OCI-LY3 (cell line): ENCODE measurements around the gene GPR62.

ENCODE experiments used
- H2AFZ ChIP-seq: fragments of 200-600, 300-600 bp; shearing (Covaris generic); 2 replicates; pipeline ENCODE4 v1.6.0; 2014; ENCODE audit warnings: antibody characterized with exemption, low read depth, low read length
- H3K27ac ChIP-seq: fragments of 200-600, 300-600 bp; sonication (generic); 2 replicates; pipeline ENCODE4 v1.5.1; 2014; ENCODE audit warnings: mild to moderate bottlenecking, low read length, moderate library complexity, mixed read lengths
- H3K27me3 ChIP-seq: fragments of 200-600, 300-600 bp; sonication (generic); 2 replicates; pipeline ENCODE4 v1.6.1; 2014; ENCODE audit warnings: low read depth, low read length, mixed read lengths
- H3K36me3 ChIP-seq: fragments of 200-600, 300-600 bp; sonication (generic); replicated peaks from 2 replicates; pipeline ENCODE3; 2014; ENCODE audit warnings: low read depth, low read length, mixed read lengths
- H3K4me1 ChIP-seq: fragments of 300-600, 200-600 bp; sonication (generic); 2 replicates; pipeline ENCODE4 v1.6.1; 2014; ENCODE audit warnings: low read length, mixed read lengths
- H3K4me2 ChIP-seq: fragments of 200-600, 300-600 bp; sonication (generic); 2 replicates; pipeline ENCODE4 v1.6.1; 2014; ENCODE audit warnings: low read length, mixed read lengths
- H3K4me3 ChIP-seq: fragments of 300-600, 200-600 bp; sonication (generic); 2 replicates; pipeline ENCODE4 v1.5.1; 2014; ENCODE audit warnings: antibody characterized with exemption, mild to moderate bottlenecking, low read length, moderate library complexity
- H3K79me2 ChIP-seq: fragments of 300-600, 200-600 bp; shearing (Covaris generic); 2 replicates; pipeline ENCODE4 v1.6.1; 2014; ENCODE audit warnings: mild to moderate bottlenecking, low read length, mixed read lengths
- H3K9ac ChIP-seq: fragments of 300-600, 200-600 bp; shearing (Covaris generic); 2 replicates; pipeline ENCODE4 v1.6.0; 2014; ENCODE audit warnings: mild to moderate bottlenecking, low read length, moderate library complexity
- H3K9me3 ChIP-seq: fragments of 200-600, 300-600 bp; shearing (Covaris generic); 2 replicates; pipeline ENCODE4 v1.6.1; 2014; ENCODE audit warnings: low read length, mixed read lengths; ENCODE audit not compliant: insufficient read depth
- H4K20me1 ChIP-seq: fragments of 200-600, 300-600 bp; sonication (generic); 2 replicates; pipeline ENCODE4 v1.6.1; 2016; ENCODE audit warnings: low read length, mixed read lengths; ENCODE audit not compliant: insufficient read depth
- EZH2phosphoT487 ChIP-seq: fragments of 200-600 bp; shearing (Covaris generic); IDR thresholded peaks from 2 replicates; pipeline ENCODE4 v1.6.1; 2018; ENCODE audit warnings: antibody characterized with exemption, mixed run types, low read depth
- TF ChIP-seq, protein P1 (sequence below): fragments of 200-600, 300-600 bp; sonication (generic); IDR thresholded peaks from 2 replicates; pipeline ENCODE4 v1.5.1; 2014; ENCODE audit warnings: antibody characterized with exemption, low read length, low read depth

GPR62 gene

DNA sequence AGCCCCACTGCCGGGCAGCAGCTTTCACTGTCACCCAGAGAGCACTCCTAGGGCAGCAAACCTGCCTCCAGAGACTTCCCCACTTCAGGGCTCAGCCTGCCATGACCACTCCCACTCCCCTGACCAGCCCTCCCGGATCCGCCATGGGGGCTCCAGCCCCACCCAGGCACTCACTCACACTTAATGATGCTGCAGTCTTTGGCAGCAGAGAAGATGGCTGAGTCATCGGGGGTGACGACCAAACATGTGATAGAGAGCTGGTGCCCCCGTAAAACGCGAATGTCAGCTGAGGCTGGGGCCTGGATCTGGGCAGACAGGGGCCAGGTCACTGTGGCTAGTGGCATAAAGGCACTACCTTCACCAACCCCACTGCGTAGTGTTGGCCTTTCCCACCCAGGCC, 18.2 kb upstream of the GPR62 start:
- Histone ChIP-seq H3K9ac (no peak overlapping the region), H3K4me1 (peaks cover 19% of the 10 kb centered on the region), H2AFZ (no peak overlapping the region), H4K20me1 (peaks cover 3% of the 10 kb centered on the region; the same call in 1 of the 2 replicates), H3K9me3 (no peaks in the 10 kb centered on the region), H3K36me3 (peaks cover 59% of the 10 kb centered on the region), H3K27ac (no peak overlapping the region), H3K4me2 (no peak overlapping the region), H3K4me3 (no peak overlapping the region), H3K27me3 (no peaks in the 10 kb centered on the region), H3K79me2 (peaks cover 39% of the 10 kb centered on the region)
- no peak for TF ChIP-seq EZH2phosphoT487

DNA sequence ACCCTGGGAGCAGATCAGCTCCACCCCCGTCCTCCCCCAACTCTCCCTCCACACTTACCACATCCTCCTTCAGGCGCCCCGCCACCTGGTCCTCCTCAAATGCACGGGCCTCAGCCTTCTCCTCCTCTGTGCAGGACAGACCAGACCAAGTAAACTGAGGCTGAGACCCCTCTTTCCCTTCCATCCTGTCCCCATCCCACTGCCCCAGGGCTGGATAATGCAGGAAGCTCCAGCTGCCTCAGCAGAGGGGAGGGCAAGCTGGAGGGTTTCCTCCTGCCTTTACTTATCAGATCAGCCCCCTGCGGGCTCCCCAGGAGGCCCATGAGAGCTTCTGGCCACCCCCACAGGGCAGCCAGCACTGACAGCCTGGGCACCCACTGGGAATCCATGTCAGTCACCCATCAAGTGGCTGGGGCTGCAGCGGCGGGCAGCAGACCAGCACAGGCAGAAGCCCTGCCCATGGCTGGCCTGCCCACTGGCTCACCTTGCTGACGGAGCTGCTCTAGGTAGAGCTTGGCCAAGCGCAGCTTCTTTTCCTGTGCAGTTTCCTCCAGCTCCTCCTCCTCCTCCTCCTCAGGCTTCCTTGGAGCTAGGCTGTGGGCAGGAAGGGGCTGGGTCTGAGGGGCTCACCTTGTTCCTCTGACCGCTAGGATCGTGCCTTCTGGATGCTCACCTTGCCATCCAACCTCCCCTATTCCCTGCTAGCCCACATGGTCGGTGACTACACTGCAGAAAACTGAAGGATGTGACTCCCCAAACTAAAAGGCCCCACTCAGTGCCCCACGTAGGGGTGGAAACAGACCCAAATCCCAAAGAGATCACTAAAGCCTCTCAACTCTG, 17.4 kb upstream of the GPR62 start:
- Histone ChIP-seq H3K9me3 (no peaks in the 10 kb centered on the region), H3K27me3 (no peaks in the 10 kb centered on the region), H3K9ac (no peak overlapping the region), H3K79me2 (peaks cover 39% of the 10 kb centered on the region), H4K20me1 (peaks cover 3% of the 10 kb centered on the region; the same call in 1 of the 2 replicates), H3K4me1 (peaks cover 23% of the 10 kb centered on the region), H3K36me3 (peaks cover 54% of the 10 kb centered on the region), H3K4me2 (no peak overlapping the region), H3K27ac (no peak overlapping the region), H2AFZ (no peak overlapping the region), H3K4me3 (no peak overlapping the region)
- TF ChIP-seq, protein P1, sequence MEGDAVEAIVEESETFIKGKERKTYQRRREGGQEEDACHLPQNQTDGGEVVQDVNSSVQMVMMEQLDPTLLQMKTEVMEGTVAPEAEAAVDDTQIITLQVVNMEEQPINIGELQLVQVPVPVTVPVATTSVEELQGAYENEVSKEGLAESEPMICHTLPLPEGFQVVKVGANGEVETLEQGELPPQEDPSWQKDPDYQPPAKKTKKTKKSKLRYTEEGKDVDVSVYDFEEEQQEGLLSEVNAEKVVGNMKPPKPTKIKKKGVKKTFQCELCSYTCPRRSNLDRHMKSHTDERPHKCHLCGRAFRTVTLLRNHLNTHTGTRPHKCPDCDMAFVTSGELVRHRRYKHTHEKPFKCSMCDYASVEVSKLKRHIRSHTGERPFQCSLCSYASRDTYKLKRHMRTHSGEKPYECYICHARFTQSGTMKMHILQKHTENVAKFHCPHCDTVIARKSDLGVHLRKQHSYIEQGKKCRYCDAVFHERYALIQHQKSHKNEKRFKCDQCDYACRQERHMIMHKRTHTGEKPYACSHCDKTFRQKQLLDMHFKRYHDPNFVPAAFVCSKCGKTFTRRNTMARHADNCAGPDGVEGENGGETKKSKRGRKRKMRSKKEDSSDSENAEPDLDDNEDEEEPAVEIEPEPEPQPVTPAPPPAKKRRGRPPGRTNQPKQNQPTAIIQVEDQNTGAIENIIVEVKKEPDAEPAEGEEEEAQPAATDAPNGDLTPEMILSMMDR, result no peak
- no peak for TF ChIP-seq EZH2phosphoT487

DNA sequence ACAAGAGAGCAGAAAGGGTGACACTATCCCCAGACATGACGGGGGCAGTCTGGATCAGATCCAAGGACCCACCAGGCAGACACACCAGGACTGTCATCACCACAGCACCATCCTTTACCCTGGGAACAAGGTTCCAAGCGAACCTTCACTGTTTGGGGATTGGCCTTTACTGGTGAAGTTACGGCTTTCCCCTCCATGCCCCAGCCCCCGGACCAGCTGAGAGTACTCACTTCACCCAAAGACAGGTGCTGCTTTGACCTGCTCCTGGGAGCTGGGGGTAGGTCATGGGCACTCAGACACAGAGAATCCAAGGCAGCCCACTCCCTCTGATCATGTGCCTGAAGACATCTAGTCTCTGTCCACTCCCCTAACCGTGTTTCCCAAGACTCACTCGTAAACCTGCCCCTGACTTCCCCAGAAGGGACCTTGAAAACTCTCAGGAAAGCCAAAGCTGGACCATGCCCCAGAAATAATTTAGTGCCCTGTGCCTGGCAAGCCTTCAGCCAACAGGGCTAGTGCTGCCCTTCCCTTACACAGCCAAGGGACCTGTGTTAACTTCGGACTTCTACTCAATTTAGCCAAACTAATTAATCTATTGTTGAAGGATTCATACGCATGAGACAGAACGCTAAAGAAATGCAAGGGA, 16.3 kb upstream of the GPR62 start:
- no peaks in the 10 kb centered on the region for H3K9me3 ChIP-seq
- H3K27me3 ChIP-seq, result no peaks in the 10 kb centered on the region
- peaks cover 46% of the 10 kb centered on the region for H3K36me3 ChIP-seq
- H3K79me2 ChIP-seq, result peaks cover 39% of the 10 kb centered on the region
- H3K9ac ChIP-seq, result no peak overlapping the region
- TF ChIP-seq, protein P1, result no peak
- no peak for TF ChIP-seq EZH2phosphoT487
- peaks cover 28% of the 10 kb centered on the region for H3K4me1 ChIP-seq
- peaks cover 3% of the 10 kb centered on the region; the same call in 1 of the 2 replicates for H4K20me1 ChIP-seq
- H3K4me2 ChIP-seq, result no peak overlapping the region
- H2AFZ ChIP-seq, result no peak overlapping the region
- H3K4me3 ChIP-seq, result no peak overlapping the region
- H3K27ac ChIP-seq, result no peak overlapping the region

DNA sequence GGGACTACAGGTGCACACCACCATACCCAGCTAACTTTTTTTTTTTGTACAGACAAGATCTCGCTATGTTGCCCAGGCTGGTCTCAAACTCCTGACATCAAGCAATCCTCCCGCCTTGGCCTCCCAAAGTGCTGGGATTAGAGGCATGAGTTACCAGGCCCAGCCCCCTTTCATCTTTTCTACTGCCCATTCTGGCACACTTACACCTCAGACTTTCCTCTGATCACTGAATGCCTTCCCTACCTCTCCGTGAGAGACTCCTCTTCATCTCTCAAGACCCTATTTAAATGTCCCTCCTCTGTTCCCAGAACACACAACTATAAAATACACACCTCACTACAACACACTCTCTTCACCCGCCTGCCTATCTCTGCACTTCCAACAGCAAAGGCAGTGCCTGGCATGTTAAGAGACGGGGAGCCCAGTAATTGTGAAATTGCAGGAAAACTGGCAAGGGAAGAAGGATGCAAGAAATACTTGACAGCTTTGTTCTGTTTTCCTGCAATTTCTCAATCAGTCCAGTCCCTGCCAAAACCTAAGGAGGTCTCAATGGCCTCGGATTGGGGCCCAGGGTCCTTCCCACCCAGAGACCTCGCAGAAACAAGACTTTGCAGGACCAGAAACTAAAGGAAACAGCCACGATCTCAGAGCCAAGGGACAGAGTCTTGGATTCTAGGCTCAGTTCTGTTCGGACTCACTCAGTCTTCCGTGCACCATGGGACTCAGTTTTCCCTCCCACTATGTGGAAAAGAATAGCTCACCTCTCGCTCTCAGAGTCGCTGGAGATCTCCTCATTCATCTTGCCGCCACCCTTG, 14.3 kb upstream of the GPR62 start:
- no peak overlapping the region for H3K27ac ChIP-seq
- H3K36me3 ChIP-seq, result peaks cover 34% of the 10 kb centered on the region
- no peak for TF ChIP-seq EZH2phosphoT487
- TF ChIP-seq, protein P1, result no peak

More for the DNA sequence above, 14.3 kb upstream of the GPR62 start:
- no peak overlapping the region for H2AFZ ChIP-seq
- H4K20me1 ChIP-seq, result peaks cover 3% of the 10 kb centered on the region; the same call in 1 of the 2 replicates
- peak overlapping the region; percentile 85 for H3K9ac ChIP-seq
- H3K79me2 ChIP-seq, result peaks cover 39% of the 10 kb centered on the region
- H3K4me3 ChIP-seq, result peak overlapping the region; percentile 90
- H3K4me1 ChIP-seq, result peaks cover 28% of the 10 kb centered on the region
- no peaks in the 10 kb centered on the region for H3K27me3 ChIP-seq
- H3K4me2 ChIP-seq, result peak overlapping the region; percentile 89
- no peaks in the 10 kb centered on the region for H3K9me3 ChIP-seq
